GM06990 (cell line): Measurements from ENCODE around the gene CAMK2G.

Experiments used
- DNase-seq: peaks from one replicate; pipeline ENCODE4 v3.0.0-alpha.2; 2011; ENCODE audit not compliant: insufficient read length; ENCODE audit errors: extremely low read depth
- H3K27me3 ChIP-seq: replicated peaks from 2 replicates; pipeline ENCODE4 v1.6.0; 2011; ENCODE audit warnings: low read length; ENCODE audit not compliant: control insufficient read depth, insufficient read depth
- H3K36me3 ChIP-seq: 2 replicates; pipeline ENCODE4 v1.5.1; 2011; ENCODE audit warnings: low read length; ENCODE audit not compliant: control insufficient read depth, insufficient read depth
- H3K4me3 ChIP-seq: replicated peaks from 2 replicates; pipeline ENCODE4 v1.5.1; 2011; ENCODE audit warnings: low read depth, mild to moderate bottlenecking, control low read depth, low read length
- TF ChIP-seq, protein P1 (sequence below): IDR thresholded peaks from 2 replicates; pipeline ENCODE4 v1.5.1; 2011; ENCODE audit warnings: low read length, control low read depth, mild to moderate bottlenecking, inconsistent platforms; ENCODE audit not compliant: insufficient read depth, poor library complexity, severe bottlenecking

CAMK2G gene

DNA sequence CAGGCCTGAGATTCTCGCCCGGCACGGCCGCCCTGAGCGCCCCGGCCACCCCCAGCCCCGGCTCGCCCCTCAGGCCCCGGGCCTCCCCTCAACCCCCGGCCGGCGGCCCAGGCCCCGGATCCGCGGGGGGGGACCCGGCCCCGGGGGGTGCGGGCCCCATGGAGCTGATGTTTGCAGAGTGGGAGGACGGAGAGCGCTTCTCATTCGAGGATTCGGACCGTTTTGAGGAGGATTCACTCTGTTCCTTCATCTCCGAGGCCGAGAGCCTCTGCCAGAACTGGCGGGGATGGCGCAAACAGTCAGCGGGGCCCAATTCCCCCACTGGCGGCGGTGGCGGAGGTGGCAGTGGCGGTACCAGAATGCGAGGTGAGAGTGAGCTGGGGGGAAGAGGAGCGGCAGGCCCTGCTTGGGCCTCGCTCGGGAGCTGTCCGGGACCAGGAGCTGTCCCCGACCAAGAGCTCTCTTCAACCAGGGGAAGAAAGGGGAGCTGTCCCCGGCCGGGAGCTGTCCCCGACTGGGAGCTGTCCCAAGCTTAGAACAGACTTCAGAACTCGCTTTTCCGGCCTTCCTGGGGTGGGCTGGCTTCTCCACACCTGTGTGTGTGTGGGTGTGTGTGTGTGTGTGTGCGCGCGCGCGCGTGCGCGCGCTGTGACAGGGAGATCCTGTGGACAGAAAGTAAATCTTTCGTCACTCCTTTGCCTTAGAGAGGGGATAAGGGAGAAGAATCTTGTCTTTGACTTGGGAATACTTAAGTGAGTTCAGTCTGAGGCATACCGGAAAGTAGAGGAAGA is 88.4 kb downstream of the CAMK2G start:
- H3K27me3 ChIP-seq, result no peaks in the 10 kb centered on the region
- TF ChIP-seq, protein P1, sequence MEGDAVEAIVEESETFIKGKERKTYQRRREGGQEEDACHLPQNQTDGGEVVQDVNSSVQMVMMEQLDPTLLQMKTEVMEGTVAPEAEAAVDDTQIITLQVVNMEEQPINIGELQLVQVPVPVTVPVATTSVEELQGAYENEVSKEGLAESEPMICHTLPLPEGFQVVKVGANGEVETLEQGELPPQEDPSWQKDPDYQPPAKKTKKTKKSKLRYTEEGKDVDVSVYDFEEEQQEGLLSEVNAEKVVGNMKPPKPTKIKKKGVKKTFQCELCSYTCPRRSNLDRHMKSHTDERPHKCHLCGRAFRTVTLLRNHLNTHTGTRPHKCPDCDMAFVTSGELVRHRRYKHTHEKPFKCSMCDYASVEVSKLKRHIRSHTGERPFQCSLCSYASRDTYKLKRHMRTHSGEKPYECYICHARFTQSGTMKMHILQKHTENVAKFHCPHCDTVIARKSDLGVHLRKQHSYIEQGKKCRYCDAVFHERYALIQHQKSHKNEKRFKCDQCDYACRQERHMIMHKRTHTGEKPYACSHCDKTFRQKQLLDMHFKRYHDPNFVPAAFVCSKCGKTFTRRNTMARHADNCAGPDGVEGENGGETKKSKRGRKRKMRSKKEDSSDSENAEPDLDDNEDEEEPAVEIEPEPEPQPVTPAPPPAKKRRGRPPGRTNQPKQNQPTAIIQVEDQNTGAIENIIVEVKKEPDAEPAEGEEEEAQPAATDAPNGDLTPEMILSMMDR, result no peak
- DNase-seq, result peak; percentile 60
- peak overlapping the region; percentile 92 for H3K4me3 ChIP-seq
- peaks cover 15% of the 10 kb centered on the region for H3K36me3 ChIP-seq

DNA sequence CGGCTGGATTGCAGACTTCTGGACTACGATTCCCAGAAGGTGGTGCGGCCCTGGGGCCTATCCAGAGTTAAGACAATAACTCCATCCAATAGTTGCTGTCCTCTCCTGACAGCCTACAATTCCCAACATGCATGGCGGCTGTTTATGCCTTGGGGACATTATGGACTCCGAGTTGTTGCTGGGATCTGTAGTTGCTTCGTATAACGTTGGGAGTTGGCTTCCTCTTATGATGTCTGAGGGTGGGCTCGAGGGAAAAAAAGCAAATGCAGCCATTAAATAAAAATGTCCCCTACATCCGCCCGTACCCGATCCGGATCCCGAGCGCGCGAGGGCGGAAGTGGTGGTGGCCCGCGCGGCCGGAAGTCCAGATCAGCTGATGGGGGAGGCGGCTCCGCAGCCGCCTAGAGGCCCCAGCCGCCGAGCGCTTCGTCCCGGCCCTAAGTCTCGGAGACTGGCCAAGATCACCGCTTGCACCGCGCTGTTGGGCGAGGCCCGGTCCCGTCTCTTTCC is 89.1 kb downstream of the CAMK2G start, which contains the start of gene ZSWIM8:
TSS of gene ZSWIM8 (plus strand) at position 396 of the 510 bp plus-strand sequence. CDS start 273 bp downstream, outside the sequence.
- TF ChIP-seq, protein P1, result no peak
- peak; percentile 91 for DNase-seq

DNA sequence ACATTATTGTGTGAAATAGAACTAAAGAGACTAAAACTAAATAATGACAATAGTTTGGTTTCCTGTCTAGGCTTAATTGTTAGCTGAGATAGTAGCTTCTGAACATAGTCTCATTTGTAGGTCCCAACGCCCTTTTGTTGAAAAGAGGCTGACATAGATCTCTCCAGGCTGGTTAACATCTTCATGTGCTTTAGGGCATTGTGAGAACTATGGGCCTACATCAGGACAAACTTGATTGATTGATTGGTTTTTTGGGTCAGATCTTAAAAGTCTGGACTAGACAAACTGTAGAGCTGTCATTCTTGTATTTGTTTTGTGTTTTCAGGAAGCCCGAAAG is 91.6 kb downstream of the CAMK2G start:
- DNase-seq, result no peak
- no peaks in the 10 kb centered on the region for H3K27me3 ChIP-seq
- TF ChIP-seq, protein P1, result no peak
- H3K4me3 ChIP-seq, result peak overlapping the region; percentile 93
- H3K36me3 ChIP-seq, result peaks cover 2% of the 10 kb centered on the region

More for the DNA sequence above, 89.1 kb downstream of the CAMK2G start, which contains the start of gene ZSWIM8:
- peaks cover 13% of the 10 kb centered on the region for H3K36me3 ChIP-seq
- no peaks in the 10 kb centered on the region for H3K27me3 ChIP-seq
- H3K4me3 ChIP-seq, result peak within 1 kb of the TSS; percentile 92

DNA sequence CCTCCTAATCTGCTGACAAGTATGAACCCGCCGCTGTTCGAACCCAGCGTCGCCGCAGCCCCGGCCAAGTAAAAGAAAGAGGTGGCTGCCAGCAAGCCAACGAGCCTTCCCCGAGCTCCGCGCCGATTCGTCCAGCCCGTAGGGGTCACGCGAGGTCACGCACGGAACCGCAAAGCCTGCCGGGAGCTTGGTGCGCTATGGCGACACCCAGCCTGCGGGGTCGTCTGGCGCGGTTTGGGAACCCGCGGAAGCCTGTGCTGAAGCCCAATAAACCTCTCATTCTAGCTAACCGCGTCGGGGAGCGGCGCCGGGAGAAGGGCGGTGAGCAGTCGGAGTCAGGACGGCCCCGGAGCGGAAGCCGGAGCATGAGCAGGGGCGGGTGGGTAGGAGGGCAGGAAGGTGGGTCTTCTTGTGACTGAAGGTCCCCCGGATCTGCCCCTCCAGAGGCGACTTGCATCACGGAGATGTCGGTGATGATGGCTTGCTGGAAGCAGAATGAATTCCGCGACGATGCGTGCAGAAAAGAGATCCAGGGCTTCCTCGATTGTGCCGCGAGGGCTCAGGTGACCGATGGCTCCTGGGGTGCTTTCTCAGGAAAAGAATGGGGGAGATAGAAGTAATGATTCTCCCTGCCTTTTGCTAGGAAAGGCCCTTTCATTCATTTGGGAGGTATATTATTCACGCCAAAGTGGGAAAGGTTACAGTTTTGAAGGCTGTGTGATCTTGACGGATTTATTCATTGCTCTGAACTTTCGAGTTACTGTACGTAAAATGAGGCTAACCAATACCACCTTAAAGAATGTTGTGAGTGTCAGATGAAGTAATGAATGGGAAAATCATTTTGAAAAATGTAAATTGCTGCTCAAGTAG is 92.2 kb downstream of the CAMK2G start, which contains the start of gene CHCHD1:
TSS of gene CHCHD1 (plus strand) at position 170 of the 870 bp plus-strand sequence. CDS start at position 198, 28 bp downstream.
- peak; percentile 90 for DNase-seq
- H3K27me3 ChIP-seq, result no peaks in the 10 kb centered on the region

DNA sequence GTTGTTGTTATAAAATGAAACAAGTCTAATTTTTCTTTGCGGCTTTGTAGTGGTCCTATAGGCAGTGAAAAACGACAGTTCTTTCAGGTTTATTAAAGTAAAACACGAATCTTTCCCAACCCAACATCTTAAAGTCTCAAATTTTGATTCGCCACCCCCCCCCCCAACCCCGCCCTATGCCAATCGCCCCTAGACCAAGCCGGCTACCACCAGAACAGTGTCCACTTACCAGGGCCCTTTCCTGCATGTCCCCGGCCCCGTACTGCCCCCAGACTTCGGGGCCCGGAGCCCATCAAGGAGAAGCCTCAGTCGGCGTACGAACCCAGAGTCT is 92.8 kb downstream of the CAMK2G start:
- no peaks in the 10 kb centered on the region for H3K27me3 ChIP-seq
- peak overlapping the region; percentile 93 for H3K4me3 ChIP-seq
- H3K36me3 ChIP-seq, result peaks cover 4% of the 10 kb centered on the region
- TF ChIP-seq, protein P1, result no peak
- DNase-seq, result no peak

More for the DNA sequence above, 92.2 kb downstream of the CAMK2G start, which contains the start of gene CHCHD1:
- Histone ChIP-seq H3K36me3 (peaks cover 2% of the 10 kb centered on the region), H3K4me3 (peak within 1 kb of the TSS; percentile 93)
- TF ChIP-seq, protein P1, result no peak
